Fibroblast of mammary gland (primary cell): Measurements from ENCODE around the gene ARHGEF10L.
A peak's percentile ranks its signal among the peaks of the same experiment; 100 is the strongest.

ENCODE experiments used
- DNase-seq: peaks from one replicate; pipeline ENCODE4 v3.0.0-alpha.2; 2010; ENCODE audit warnings: low read depth
- H3K4me3 ChIP-seq: 2 replicates; pipeline ENCODE4 v1.5.1; 2011; ENCODE audit warnings: low read depth, mild to moderate bottlenecking, low read length, moderate library complexity; ENCODE audit not compliant: control insufficient read depth
- TF ChIP-seq, protein P1 (sequence below): conservative IDR thresholded peaks from 2 replicates; pipeline ENCODE4 v1.5.1; 2011; ENCODE audit warnings: low read depth, low read length, inconsistent platforms; ENCODE audit not compliant: control insufficient read depth, insufficient read depth

The ARHGEF10L gene

DNA sequence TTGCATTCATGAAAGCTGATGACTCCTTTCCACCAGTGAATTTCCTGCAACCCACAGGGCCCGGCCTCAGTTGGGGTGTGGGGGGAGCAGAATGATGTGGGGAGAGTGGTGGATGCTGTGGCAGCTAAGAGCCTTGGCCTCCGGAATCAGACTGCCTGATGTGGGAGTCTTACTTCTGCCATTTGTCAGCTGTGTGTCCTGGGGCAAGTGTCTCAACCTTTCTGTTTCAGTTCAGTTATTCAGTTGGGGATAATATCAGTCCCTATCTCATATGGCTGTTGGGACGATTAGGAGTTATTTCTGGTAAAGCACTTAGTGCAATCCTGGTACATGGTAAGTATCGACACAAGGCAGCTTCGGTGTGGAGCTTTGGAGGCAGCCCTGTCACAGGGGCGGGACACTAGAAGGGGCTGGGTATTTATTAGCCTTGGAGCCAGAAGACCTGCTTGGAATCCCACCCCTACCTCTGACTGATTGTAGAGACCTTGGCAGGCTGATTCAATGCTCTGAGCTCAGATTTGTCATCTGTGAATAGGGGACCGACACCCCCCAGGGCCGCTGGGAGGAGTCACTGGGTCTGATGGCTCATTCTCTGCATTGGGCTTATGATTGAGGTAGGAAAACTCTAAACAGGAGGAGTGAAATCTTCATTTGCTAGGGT lies 19.6 kb downstream of the ARHGEF10L start:
- TF ChIP-seq, protein P1, sequence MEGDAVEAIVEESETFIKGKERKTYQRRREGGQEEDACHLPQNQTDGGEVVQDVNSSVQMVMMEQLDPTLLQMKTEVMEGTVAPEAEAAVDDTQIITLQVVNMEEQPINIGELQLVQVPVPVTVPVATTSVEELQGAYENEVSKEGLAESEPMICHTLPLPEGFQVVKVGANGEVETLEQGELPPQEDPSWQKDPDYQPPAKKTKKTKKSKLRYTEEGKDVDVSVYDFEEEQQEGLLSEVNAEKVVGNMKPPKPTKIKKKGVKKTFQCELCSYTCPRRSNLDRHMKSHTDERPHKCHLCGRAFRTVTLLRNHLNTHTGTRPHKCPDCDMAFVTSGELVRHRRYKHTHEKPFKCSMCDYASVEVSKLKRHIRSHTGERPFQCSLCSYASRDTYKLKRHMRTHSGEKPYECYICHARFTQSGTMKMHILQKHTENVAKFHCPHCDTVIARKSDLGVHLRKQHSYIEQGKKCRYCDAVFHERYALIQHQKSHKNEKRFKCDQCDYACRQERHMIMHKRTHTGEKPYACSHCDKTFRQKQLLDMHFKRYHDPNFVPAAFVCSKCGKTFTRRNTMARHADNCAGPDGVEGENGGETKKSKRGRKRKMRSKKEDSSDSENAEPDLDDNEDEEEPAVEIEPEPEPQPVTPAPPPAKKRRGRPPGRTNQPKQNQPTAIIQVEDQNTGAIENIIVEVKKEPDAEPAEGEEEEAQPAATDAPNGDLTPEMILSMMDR, result no peak
- DNase-seq, result no peak
- H3K4me3 ChIP-seq, result no peak overlapping the region

DNA sequence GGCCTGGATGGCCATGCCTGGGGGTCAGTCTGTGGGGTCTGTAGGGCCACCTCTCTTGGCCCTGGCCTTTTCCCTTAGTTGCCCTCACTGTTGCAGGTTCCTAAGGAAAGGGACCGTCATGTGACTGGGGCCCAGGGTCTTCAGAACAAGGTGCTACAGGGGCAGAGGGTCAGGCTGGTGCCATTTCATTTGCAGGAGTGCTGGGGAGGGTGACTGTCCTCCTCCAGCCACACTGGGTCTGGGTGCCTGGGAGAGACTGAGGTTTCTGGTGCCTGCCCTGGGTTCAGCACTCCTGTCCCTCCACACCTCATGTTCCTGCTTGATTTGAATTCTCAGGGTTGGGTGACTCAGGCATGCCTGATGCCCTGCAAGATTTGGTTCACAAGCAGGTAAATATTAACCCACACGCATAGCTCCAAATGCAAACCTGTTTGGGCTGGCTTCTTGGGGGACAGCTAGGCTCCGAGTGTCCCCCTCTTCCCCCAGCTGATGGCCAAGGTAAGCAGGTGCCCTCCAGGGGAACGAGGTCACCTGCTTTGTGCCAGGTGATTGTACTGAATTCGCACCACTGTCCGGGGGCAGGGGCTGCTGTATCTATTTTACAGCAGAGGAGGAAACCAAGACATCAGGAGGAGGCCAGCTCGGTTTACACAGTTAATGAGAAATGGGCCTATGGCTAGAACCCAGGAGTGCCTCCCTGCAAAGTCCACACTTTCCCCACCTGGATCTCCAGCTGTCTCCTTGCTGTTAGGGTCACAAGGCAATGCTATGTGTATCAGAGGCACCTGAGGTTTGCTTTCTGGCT lies 20.3 kb downstream of the ARHGEF10L start:
- no peak for DNase-seq
- TF ChIP-seq, protein P1, result no peak
- H3K4me3 ChIP-seq, result no peak overlapping the region

DNA sequence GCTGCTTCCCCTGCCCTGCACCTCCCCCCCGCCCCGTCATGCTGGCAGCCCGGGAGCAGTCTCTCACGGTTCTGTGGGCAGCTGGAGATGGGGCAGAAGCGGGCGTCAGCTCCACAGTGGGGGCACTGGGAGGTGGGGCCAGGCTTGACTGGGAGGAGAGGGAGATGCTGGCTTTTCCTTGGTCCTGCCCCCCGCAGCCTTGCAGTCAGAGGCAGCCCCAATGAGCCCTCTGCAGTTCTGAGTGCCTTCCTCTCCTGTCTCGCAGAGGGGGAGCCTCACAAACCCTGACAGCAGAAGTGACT lies 21.7 kb downstream of the ARHGEF10L start:
- H3K4me3 ChIP-seq, result no peak overlapping the region
- TF ChIP-seq, protein P1, result no peak
- no peak for DNase-seq

DNA sequence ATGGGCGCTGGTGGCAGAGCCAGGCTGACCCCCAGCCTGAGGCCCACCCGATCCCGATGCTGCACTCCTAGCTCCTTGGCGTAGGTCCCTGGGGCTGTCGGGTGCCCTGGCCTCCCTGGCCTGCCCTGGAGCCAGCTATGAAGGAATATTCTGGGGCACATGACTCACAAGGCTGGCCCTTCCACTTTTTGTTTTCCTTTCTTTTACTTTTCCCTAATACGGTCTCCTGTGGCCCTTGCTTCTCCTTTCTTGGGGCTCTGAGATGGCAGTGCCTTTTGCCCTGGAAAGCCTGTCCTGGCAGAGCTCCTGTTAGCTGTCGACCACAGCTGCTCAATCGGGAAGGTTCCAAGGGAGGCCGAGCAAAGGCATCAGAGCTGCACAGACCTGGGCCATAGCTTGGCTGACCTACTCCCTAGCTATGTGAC lies 22.1 kb downstream of the ARHGEF10L start:
- TF ChIP-seq, protein P1, result no peak
- H3K4me3 ChIP-seq, result no peak overlapping the region
- peak; percentile 48 for DNase-seq

DNA sequence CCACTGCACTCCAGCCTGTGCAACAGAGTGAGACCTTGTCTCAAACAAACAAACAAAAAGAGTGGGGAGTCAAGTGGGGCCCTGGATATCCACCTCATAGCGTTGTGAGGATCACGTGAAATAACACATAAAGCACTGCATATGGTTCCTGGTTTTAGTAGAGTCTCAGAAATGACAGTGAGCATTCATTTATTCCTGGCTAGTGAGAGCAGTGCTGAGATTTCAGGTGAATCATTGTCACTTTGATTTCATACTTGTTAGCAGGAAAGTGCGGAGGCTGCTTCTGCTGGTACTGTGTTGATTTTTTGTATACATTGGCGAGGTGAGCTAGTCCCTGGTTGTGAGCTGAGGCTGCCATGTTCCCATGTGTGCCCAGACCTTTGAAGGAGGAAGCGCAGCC lies 22.9 kb downstream of the ARHGEF10L start:
- no peak overlapping the region for H3K4me3 ChIP-seq
- TF ChIP-seq, protein P1, result no peak
- DNase-seq, result no peak

DNA sequence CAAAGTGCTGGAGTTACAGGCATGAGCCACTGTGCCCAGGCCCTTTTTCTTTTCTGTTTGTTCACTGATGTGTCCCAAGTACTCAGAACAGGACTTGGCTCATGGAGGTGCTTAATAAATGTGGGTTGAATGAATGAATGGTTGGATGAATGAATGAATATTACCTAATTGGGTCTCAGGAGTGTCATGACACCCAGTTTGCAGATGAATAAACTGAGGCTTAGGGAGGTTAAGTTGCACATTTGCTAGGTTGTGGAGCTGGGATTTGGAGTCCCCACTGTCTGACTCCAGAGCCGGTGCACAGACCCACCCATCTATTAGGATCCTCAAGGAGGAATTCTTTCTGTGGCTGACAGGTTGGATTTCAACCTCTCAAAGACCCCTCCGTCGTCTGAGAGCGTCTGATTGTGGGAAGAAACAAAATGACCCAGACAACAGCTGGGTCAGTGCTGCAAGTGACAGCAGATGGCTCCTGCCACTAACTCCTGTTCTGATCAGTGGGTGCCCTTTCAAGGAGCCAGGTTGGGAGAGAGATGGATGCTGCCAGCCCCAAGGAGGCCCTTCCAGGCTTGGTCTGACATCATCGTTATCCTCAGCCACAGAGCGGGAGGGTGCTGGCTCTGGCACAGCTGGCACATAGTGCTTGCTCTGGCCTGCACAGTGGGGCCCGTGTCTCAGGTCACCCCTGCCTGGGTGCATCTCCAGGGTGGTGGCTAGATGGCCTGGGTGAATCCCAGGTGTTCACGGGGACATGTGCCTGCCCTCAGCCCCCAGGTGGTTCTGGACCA lies 24.2 kb downstream of the ARHGEF10L start:
- TF ChIP-seq, protein P1, result no peak
- H3K4me3 ChIP-seq, result no peak overlapping the region

More for the DNA sequence above, 24.2 kb downstream of the ARHGEF10L start:
- no peak for DNase-seq
